K562 treated with DMSO at 1 percent for 12 hours (cell line): ENCODE results near the gene NBPF3. TPM values are rescaled to one million over a fixed set of nuclear protein-coding genes. Genes with fewer than 3 reads are reported as not detected.

Experiments
- total RNA-seq: library from RNA; unstranded; fragments of 300-600 nt; gene quantifications from 2 replicates; pipeline ENCODE4 v1.2.3, GENCODE V29; 2022; ENCODE audit not compliant: insufficient read depth

Gene NBPF3, protein sequence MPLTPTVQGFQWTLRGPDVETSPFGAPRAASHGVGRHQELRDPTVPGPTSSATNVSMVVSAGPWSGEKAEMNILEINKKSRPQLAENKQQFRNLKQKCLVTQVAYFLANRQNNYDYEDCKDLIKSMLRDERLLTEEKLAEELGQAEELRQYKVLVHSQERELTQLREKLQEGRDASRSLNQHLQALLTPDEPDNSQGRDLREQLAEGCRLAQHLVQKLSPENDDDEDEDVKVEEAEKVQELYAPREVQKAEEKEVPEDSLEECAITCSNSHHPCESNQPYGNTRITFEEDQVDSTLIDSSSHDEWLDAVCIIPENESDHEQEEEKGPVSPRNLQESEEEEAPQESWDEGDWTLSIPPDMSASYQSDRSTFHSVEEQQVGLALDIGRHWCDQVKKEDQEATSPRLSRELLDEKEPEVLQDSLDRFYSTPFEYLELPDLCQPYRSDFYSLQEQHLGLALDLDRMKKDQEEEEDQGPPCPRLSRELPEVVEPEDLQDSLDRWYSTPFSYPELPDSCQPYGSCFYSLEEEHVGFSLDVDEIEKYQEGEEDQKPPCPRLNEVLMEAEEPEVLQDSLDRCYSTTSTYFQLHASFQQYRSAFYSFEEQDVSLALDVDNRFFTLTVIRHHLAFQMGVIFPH
- total RNA-seq: 4.1 and 11.8 TPM in 2 replicates

DNA sequence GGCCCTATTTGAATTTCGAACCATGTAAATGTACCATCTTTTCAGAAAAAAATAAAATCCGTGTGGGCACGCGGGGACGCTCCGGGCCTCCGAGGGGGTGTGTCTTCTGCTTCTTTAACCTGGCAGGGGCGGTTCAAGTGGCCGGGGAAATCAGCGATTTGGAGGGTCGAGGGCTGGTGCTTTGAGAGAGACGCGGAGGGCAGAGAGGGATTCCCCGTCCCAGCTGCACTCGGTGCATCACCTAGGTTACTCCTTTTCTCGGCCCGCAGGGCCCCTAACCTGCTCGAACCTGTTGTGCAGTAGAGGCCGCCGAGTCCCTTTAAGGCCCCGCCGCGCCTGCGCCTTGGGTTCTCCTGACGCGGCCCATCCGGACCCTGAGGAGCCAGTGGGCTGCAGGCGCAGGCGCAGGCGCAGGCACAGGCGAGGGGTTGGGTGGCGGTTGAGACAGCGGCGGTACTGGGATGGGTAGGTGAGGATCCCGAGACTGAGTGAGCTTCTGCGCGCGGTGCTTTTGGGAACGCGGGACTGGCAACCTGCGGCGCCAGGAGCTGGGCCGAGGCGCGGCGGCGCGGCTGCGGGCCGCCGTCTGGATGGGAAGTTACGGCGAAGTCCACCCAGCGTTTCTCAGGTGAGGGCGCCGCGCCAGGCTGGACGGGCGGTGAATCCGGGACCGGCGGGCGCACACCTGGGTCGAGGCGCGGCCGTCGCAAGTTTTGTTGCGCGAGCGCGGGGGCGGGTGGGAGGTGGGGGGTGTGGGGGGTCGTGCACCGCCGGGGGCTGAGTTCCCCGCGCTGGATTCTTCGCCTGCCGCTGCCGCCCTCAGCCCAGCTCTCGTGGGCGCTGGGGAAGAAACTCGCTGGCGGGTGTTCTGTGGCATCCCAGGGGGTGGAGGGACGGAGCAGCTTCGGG is at the start of gene NBPF3:
TSS of gene NBPF3 (plus strand) at position 417 of the 909 bp plus-strand sequence. CDS start 4,950 bp downstream, outside the sequence.

DNA sequence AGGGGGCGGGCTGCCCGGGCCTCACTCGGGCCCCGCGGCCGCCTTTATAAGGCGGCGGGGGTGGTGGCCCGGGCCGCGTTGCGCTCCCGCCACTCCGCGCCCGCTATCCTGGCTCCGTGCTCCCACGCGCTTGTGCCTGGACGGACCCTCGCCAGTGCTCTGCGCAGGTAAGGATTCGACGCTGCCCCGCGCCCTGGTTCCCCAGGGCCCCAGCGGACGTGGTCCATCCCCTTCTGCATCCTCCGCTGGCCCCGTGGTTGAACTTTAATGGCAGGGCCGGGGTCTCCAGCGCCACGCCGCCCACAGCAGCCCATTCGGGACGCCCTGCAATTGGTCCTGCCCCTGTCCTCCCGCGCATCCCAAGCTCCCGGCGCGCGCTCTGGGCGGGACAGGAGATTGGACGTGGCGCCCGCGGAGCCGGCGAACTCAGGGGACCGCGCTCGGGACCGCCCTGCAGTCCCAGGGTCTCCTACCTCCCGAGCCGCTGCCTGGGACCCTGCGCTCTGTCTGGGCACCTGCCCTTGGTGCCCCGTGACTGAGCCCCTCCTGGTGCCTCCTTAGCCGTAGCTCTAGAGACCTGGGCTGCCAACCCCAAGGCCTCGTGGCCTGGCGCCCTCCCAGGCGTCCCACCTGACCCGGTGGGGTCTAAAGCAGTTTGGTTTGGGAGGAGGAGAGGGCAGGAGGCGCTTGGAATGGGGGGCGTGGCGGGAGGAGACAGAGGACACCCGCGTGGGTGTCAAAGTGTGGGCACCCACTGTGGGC is 69.6 kb downstream of the NBPF3 start, which contains the start of gene ALPL:
TSS of gene ALPL (plus strand) at position 73 of the 762 bp plus-strand sequence. CDS start 44,659 bp downstream, outside the sequence.

Other genes starting within 250 kb of the NBPF3 start
- 18.1 and 34.5 TPM in 2 replicates for gene ECE1, start 149.7 kb upstream of the NBPF3 start, total RNA-seq
- gene ALPL, start 69.3 kb downstream of the NBPF3 start, total RNA-seq: not detected in 2 replicates
- 19.1 and 32.4 TPM in 2 replicates for gene RAP1GAP, start 229.2 kb downstream of the NBPF3 start, total RNA-seq